HG03045 (cell line): ENCODE results near the gene NAT14.
"Not testable (repeated sequence)": the region's sequence is repeated elsewhere in the genome, so short reads cannot be mapped to it uniquely, and the experiment has no call there.

Source experiments
- ATAC-seq: cut with Tn5 transposase; IDR thresholded peaks from one replicate; pipeline ENCODE4 v1.9.1; 2021; ENCODE audit warnings: mild to moderate bottlenecking, moderate library complexity; ENCODE audit not compliant: unreplicated experiment

NAT14 gene

GRCh38 chr19:55485439-55486011, 537 bp downstream of the NAT14 start:
- no peak for ATAC-seq

GRCh38 chr19:55486043-55486970, 1.3 kb downstream of the NAT14 start:
- no peak for ATAC-seq

- ATAC-seq, result no peak
Observed at GRCh38 chr19:55486971-55487923, 2.3 kb downstream of the NAT14 start.

GRCh38 chr19:55487924-55488687, 3.1 kb downstream of the NAT14 start, which contains the start of gene SSC5D:
TSS of gene SSC5D (plus strand) at chr19:55488436. CDS start at chr19:55488590, 154 bp downstream.
- ATAC-seq, result no peak

- no peak for ATAC-seq
Observed at GRCh38 chr19:55488986-55489710, 4.2 kb downstream of the NAT14 start.

GRCh38 chr19:55489711-55490477, 4.9 kb downstream of the NAT14 start:
- ATAC-seq, result no peak

- ATAC-seq, result no peak
Observed at GRCh38 chr19:55490478-55491432, 5.8 kb downstream of the NAT14 start.

- no peak for ATAC-seq
Observed at GRCh38 chr19:55491546-55492360, 6.8 kb downstream of the NAT14 start.

GRCh38 chr19:55492362-55492944, 7.5 kb downstream of the NAT14 start:
- no peak for ATAC-seq

- no peak for ATAC-seq
Observed at GRCh38 chr19:55493052-55493644, 8.2 kb downstream of the NAT14 start.

GRCh38 chr19:55493645-55494171, 8.7 kb downstream of the NAT14 start:
- no peak for ATAC-seq

- no peak for ATAC-seq
Observed at GRCh38 chr19:55494172-55494761, 9.3 kb downstream of the NAT14 start.

- no peak for ATAC-seq
Observed at GRCh38 chr19:55495646-55496349, 10.8 kb downstream of the NAT14 start.

GRCh38 chr19:55496820-55497219, 11.8 kb downstream of the NAT14 start:
- ATAC-seq, result not testable (repeated sequence)

- ATAC-seq, result no peak
Observed at GRCh38 chr19:55497763-55498162, 12.8 kb downstream of the NAT14 start.
